DOHH2 (cell line): ENCODE data around the gene HLA-DOB.

ENCODE experiments used
- CTCF ChIP-seq: fragments of 200-600 bp; sonication (generic); IDR thresholded peaks from one replicate; pipeline ENCODE4 v1.5.1; 2014; ENCODE audit warnings: antibody characterized with exemption, mild to moderate bottlenecking, low read depth, low read length; ENCODE audit not compliant: poor library complexity, severe bottlenecking
- EZH2phosphoT487 ChIP-seq: fragments of 200-600 bp; sonication (generic); IDR thresholded peaks from 2 replicates; pipeline ENCODE4 v1.6.1; 2017; ENCODE audit warnings: borderline replicate concordance, mild to moderate bottlenecking, antibody characterized with exemption, low read length, moderate library complexity, mixed read lengths

- TF ChIP-seq CTCF (no peak), EZH2phosphoT487 (no peak)
Measured at GRCh38 chr6:32857156-32857891, 40.5 kb upstream of the HLA-DOB start.
